ENCODE data around the gene SFTPA2. TPM values are rescaled to one million over a fixed set of nuclear protein-coding genes. Genes with fewer than 3 reads are reported as not detected.

Gene SFTPA2
- total RNA-seq, 1 donor: not detected

DNA sequence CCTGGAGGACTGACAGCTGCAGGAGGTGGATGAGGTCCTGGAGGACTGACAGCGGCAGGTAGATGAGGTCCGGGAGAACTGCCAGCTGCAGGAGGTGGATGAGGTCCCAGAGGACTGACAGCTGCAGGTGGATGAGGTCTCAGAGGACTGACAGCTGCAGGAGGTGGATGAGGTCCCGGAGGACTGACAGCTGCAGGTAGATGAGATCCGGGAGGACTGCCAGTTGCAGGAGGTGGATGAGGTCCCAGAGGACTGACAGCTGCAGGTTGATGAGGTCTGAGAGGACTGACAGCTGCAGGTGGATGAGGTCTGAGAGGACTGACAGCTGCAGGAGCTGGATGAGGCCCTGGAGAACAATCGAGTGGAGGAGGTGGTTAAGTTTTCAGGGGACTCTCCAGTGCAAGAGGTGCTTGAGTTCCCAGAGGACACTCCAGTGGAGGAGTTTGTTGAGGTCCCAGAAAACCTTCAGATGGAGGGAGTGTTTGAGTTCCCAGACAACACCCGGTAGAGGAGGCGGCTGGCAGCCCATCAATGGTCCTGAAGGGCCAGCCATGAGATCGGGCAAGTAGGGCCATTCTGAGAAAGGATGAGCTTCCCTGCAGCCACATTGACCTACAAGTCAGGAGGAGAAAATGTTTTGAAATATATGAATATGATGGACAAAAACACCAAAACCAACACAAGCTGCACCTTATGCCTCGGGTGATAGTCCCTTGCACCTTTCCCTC is 52.6 kb downstream of the SFTPA2 start:
- TF ChIP-seq CTCF (IDR thresholded peaks at IDR 0.05; ENCODE audit: insufficient read depth, low read depth, low read length): no peak
- no peak overlapping the region for H3K4me3 ChIP-seq (ENCODE audit: low read depth, low read length)
- no peak for DNase-seq (ENCODE audit: low read depth)

Small RNA genes lying within 50 kb of the gene (small RNA-seq; reads per million reads assigned to genes)
- not detected for gene BX248123.2
- not detected for gene RPS12P18

Other genes starting within 250 kb of the SFTPA2 start
- gene PPIF, start 212.9 kb downstream of the SFTPA2 start, total RNA-seq: 32.9 and 42.7 TPM in 2 replicates
- gene ZCCHC24, start 114.8 kb downstream of the SFTPA2 start, total RNA-seq: 28.7 and 36.7 TPM in 2 replicates
- gene EIF5AL1, start 47.9 kb downstream of the SFTPA2 start, total RNA-seq: 0.64 and 0.86 TPM in 2 replicates
- not detected in 2 replicates for gene SFTPA1, start 50.5 kb upstream of the SFTPA2 start, total RNA-seq
- 0.32 and 0.43 TPM in 2 replicates for gene NUTM2B, start 142.8 kb upstream of the SFTPA2 start, total RNA-seq